ENCODE results near the gene MTREX. TPM values are rescaled to one million over a fixed set of nuclear protein-coding genes. Genes with fewer than 3 reads are reported as not detected.
A peak's percentile ranks its signal among the peaks of the same experiment; 100 is the strongest.

MTREX gene
- polyA plus RNA-seq, 3 donors, result 10.2 to 14.4 (median 12.2) TPM

GRCh38 chr5:55440188-55440646 is 132.4 kb downstream of the MTREX start:
- peaks cover 8 to 17% (median 11%) of the 10 kb centered on the region in 7 donors for H3K9me3 Mint-ChIP-seq
- Histone ChIP-seq H3K36me3 (replicated peaks in 1 of 2; ENCODE audit: control insufficient read depth in 1 of 2, insufficient read depth in 2 of 2, low read length in 2 of 2) (no peaks in the 10 kb centered on the region), H4K20me1 (ENCODE audit: insufficient read depth, low read length) (no peaks in the 10 kb centered on the region), H3K27ac (ENCODE audit: low read depth in 1 of 2, low read length in 2 of 2) (no peak overlapping the region), H3K9ac (ENCODE audit: insufficient read depth, low read length, poor library complexity, severe bottlenecking) (no peak overlapping the region), H3K4me2 (replicated peaks; ENCODE audit: extremely low read depth, low read length, poor library complexity, severe bottlenecking) (no peak overlapping the region), H3K4me1 (ENCODE audit: control insufficient read depth in 1 of 2, insufficient read depth in 2 of 2, low read length in 2 of 2) (no peaks in the 10 kb centered on the region), H2AFZ (ENCODE audit: insufficient read depth, low read depth, low read length, poor library complexity, severe bottlenecking) (no peak overlapping the region), H3K4me3 (replicated peaks in 1 of 3; ENCODE audit: low read depth in 2 of 3, low read length in 3 of 3) (no peak overlapping the region), H3K79me2 (ENCODE audit: insufficient read depth, low read length) (no peaks in the 10 kb centered on the region), H3K9me3 (replicated peaks in 1 of 2; ENCODE audit: control insufficient read depth in 1 of 2, insufficient read depth in 1 of 2, low read length in 2 of 2) (peaks cover 8 to 9% of the 10 kb centered on the region in 2 donors), H3K27me3 (ENCODE audit: control insufficient read depth in 2 of 2, insufficient read depth in 2 of 2, low read length in 2 of 2) (no peaks in the 10 kb centered on the region)
- no peak for DNase-seq
- peaks cover 0 to 2% (median 2%) of the 10 kb centered on the region in 3 donors for H3K27me3 Mint-ChIP-seq (ENCODE audit: low read depth in 3 of 3)
- no peaks in the 10 kb centered on the region for H3K36me3 Mint-ChIP-seq
- 90% methylated on average over 2 of the region's 6 CpGs for WGBS (ENCODE audit: insufficient coverage)
- peak overlapping the region in 1 of 7 donors; percentile 12 for H3K27ac Mint-ChIP-seq
- intact Hi-C loops (cut with micrococcal nuclease), result no loop called here
- TF ChIP-seq CTCF (IDR thresholded peaks at IDR 0.05), result no peak
- peaks cover 5% of the 10 kb centered on the region for H3K4me1 Mint-ChIP-seq
- peak overlapping the region in 1 of 2 donors; percentile 60 for H3K4me3 Mint-ChIP-seq

- Histone ChIP-seq H3K36me3 (replicated peaks in 1 of 2; ENCODE audit: control insufficient read depth in 1 of 2, insufficient read depth in 2 of 2, low read length in 2 of 2) (no peaks in the 10 kb centered on the region), H3K9me3 (replicated peaks in 1 of 2; ENCODE audit: control insufficient read depth in 1 of 2, insufficient read depth in 1 of 2, low read length in 2 of 2) (peaks cover under 1% of the 10 kb centered on the region in 2 donors), H4K20me1 (ENCODE audit: insufficient read depth, low read length) (no peaks in the 10 kb centered on the region), H3K27ac (ENCODE audit: low read depth in 1 of 2, low read length in 2 of 2) (no peak overlapping the region), H3K4me1 (ENCODE audit: control insufficient read depth in 1 of 2, insufficient read depth in 2 of 2, low read length in 2 of 2) (no peaks in the 10 kb centered on the region), H3K79me2 (ENCODE audit: insufficient read depth, low read length) (no peaks in the 10 kb centered on the region), H3K4me2 (replicated peaks; ENCODE audit: extremely low read depth, low read length, poor library complexity, severe bottlenecking) (no peak overlapping the region), H3K9ac (ENCODE audit: insufficient read depth, low read length, poor library complexity, severe bottlenecking) (no peak overlapping the region), H3K27me3 (ENCODE audit: control insufficient read depth in 2 of 2, insufficient read depth in 2 of 2, low read length in 2 of 2) (no peaks in the 10 kb centered on the region), H2AFZ (ENCODE audit: insufficient read depth, low read depth, low read length, poor library complexity, severe bottlenecking) (no peak overlapping the region), H3K4me3 (replicated peaks in 1 of 3; ENCODE audit: low read depth in 2 of 3, low read length in 3 of 3) (no peak overlapping the region)
- no peak for TF ChIP-seq CTCF (IDR thresholded peaks at IDR 0.05)
- intact Hi-C loops (cut with micrococcal nuclease), result no loop called here
- DNase-seq, result no peak
- H3K4me3 Mint-ChIP-seq, result no peak overlapping the region
- H3K27me3 Mint-ChIP-seq (ENCODE audit: low read depth in 3 of 3), result peaks cover 1 to 3% (median 2%) of the 10 kb centered on the region in 3 donors
- no CpG with 5 or more reads among the region's 3 CpGs for WGBS (ENCODE audit: insufficient coverage)
- peaks cover 5% of the 10 kb centered on the region for H3K4me1 Mint-ChIP-seq
- H3K9me3 Mint-ChIP-seq, result peaks cover 0 to 7% (median 2%) of the 10 kb centered on the region in 7 donors
- no peak overlapping the region for H3K27ac Mint-ChIP-seq
- no peaks in the 10 kb centered on the region for H3K36me3 Mint-ChIP-seq
Observed at GRCh38 chr5:55441107-55441771, 133.4 kb downstream of the MTREX start.
